B cell (primary cell): ENCODE data around the gene AUTS2. TPM values are rescaled to one million over a fixed set of nuclear protein-coding genes. Genes with fewer than 3 reads are reported as not detected.

Source experiments
- ATAC-seq: fragments of 200-7000 bp; cut with Tn5 transposase; one replicate; pipeline ENCODE4 v1.10.0; 2021; ENCODE audit warnings: low read depth, mild to moderate bottlenecking, moderate number of reproducible peaks, moderate library complexity
- CTCF ChIA-PET: fragments of 350-600 bp; sonication (Branson Sonifier 250); formaldehyde crosslinking; loops from one replicate; lab custom pipeline; 2021; ENCODE audit warnings: antibody characterized with exemption, inconsistent platforms; lab: Charles Lee
- POLR2A ChIA-PET: fragments of 350-600 bp; sonication (Branson Sonifier 250); formaldehyde crosslinking; loops from one replicate; lab custom pipeline; 2021; ENCODE audit warnings: antibody characterized with exemption; lab: Charles Lee
- DNase-seq: peaks from one replicate; pipeline ENCODE4 v3.0.0; 2013
- H2AFZ ChIP-seq: 2 replicates; pipeline ENCODE4 v1.6.1; 2012; ENCODE audit warnings: mild to moderate bottlenecking, low read depth, low read length; ENCODE audit not compliant: insufficient read depth, poor library complexity, severe bottlenecking
- H3K27ac ChIP-seq, 2 donors: 1 replicate in 1 of 2; 2 replicates in 1 of 2; pipeline ENCODE4 v1.5.1; 2012 to 2013; ENCODE audit warnings: low read length in 2 of 2, mild to moderate bottlenecking in 2 of 2, moderate library complexity in 1 of 2
- H3K27me3 ChIP-seq, 4 experiments: fragments of 200-600 bp in 1 of 4; sonication (generic) in 1 of 4; replicated peaks in 1 of 4; 1 replicate in 2 of 4; 2 replicates in 2 of 4; pipeline versions ENCODE4 v1.6.1 to v1.7.0; 2013 to 2016; ENCODE audit warnings: low read length in 3 of 4, mild to moderate bottlenecking in 2 of 4, mixed read lengths in 1 of 4, moderate library complexity in 1 of 4; ENCODE audit not compliant: insufficient read depth in 4 of 4, control insufficient read depth in 3 of 4; ENCODE audit errors: control extremely low read depth in 1 of 4
- H3K36me3 ChIP-seq, 2 experiments: replicated peaks in 1 of 2; 1 replicate in 1 of 2; 2 replicates in 1 of 2; pipeline versions ENCODE4 v1.6.1 to v1.7.1; 2013; ENCODE audit warnings: low read length in 1 of 2; ENCODE audit not compliant: insufficient read depth in 2 of 2, control insufficient read depth in 1 of 2; ENCODE audit errors: control extremely low read depth in 1 of 2, extremely low read depth in 1 of 2
- H3K4me1 ChIP-seq, 2 donors: fragments of 200-600 bp in 1 of 2; sonication (generic) in 1 of 2; 1 replicate in 1 of 2; 2 replicates in 1 of 2; pipeline versions ENCODE4 v1.5.1 to v1.6.1; 2013 to 2017; ENCODE audit warnings: low read length in 2 of 2; ENCODE audit not compliant: control insufficient read depth in 2 of 2, insufficient read depth in 2 of 2
- H3K4me2 ChIP-seq: replicated peaks from 2 replicates; pipeline ENCODE3; 2012; ENCODE audit warnings: mild to moderate bottlenecking, low read depth, low read length; ENCODE audit not compliant: poor library complexity, severe bottlenecking
- H3K4me3 ChIP-seq, 5 experiments: fragments of 200-600 bp in 1 of 5; sonication (generic) in 1 of 5; 1 replicate in 3 of 5; 2 replicates in 2 of 5; pipeline versions ENCODE4 v1.5.1 to v1.7.0; 2011 to 2016; ENCODE audit warnings: low read length in 4 of 5, mild to moderate bottlenecking in 4 of 5, low read depth in 2 of 5, control low read depth in 1 of 5, moderate library complexity in 1 of 5; ENCODE audit not compliant: insufficient read depth in 1 of 5; ENCODE audit errors: control extremely low read depth in 1 of 5, extremely low read depth in 1 of 5
- H3K79me2 ChIP-seq: fragments of 200-600 bp; sonication (generic); one replicate; pipeline ENCODE4 v1.6.0; 2016; ENCODE audit warnings: low read length; ENCODE audit not compliant: control insufficient read depth, insufficient read depth
- H3K9ac ChIP-seq: fragments of 200-600 bp; sonication (generic); 2 replicates; pipeline ENCODE4 v1.6.1; 2017; ENCODE audit warnings: mild to moderate bottlenecking, low read length, moderate library complexity
- H3K9me3 ChIP-seq, 3 donors: one replicate each; pipeline versions ENCODE4 v1.6.1 to v1.7.1; 2013; ENCODE audit warnings: low read length in 2 of 3; ENCODE audit not compliant: control insufficient read depth in 2 of 3, insufficient read depth in 1 of 3; ENCODE audit errors: control extremely low read depth in 1 of 3
- H4K20me1 ChIP-seq: 2 replicates; pipeline ENCODE4 v1.6.0; 2012; ENCODE audit warnings: mild to moderate bottlenecking, low read length; ENCODE audit not compliant: insufficient read depth, control insufficient read depth, poor library complexity, severe bottlenecking
- H3K27ac Mint-ChIP-seq: one replicate; pipeline ENCODE4 v1.8.0; 2021; ENCODE audit warnings: mixed read lengths
- H3K27me3 Mint-ChIP-seq: one replicate; pipeline ENCODE4 v1.8.0; 2021; ENCODE audit warnings: mixed read lengths
- H3K4me1 Mint-ChIP-seq: one replicate; pipeline ENCODE4 v1.8.0; 2021; ENCODE audit warnings: mixed read lengths
- H3K4me3 Mint-ChIP-seq: one replicate; pipeline ENCODE4 v1.8.0; 2021; ENCODE audit warnings: mixed read lengths
- H3K9me3 Mint-ChIP-seq: one replicate; pipeline ENCODE4 v1.8.0; 2022; ENCODE audit warnings: mixed read lengths; ENCODE audit not compliant: insufficient read depth
- CTCF ChIP-seq: fragments of 200-600 bp; IDR thresholded peaks from one replicate; pipeline ENCODE4 v1.8.0; 2022; ENCODE audit warnings: antibody characterized with exemption, mild to moderate bottlenecking
- EZH2 ChIP-seq: IDR thresholded peaks from 2 replicates; pipeline ENCODE4 v1.6.1; 2012; ENCODE audit warnings: borderline replicate concordance, low read depth, mild to moderate bottlenecking, moderate library complexity, low read length; ENCODE audit not compliant: insufficient read depth, poor library complexity, severe bottlenecking
- WGBS: methylation state at CpG from one replicate; pipeline ENCODE4 v1.1.5; 2013; ENCODE audit warnings: missing lambda C conversion rate; ENCODE audit not compliant: insufficient coverage; 5-methylcytosine and 5-hydroxymethylcytosine counted together
- intact Hi-C: fragments of 100-400 bp; cut with micrococcal nuclease; formaldehyde crosslinking; loops from one replicate; pipeline ENCODE4 v1.10.0; 2022
- polyA plus RNA-seq: library from polyadenylated mRNA; depleted of rRNA; stranded (reverse); fragments of >200 nt; gene quantifications from 2 replicates; pipeline ENCODE4 v1.2.3, GENCODE V29; 2012
- total RNA-seq, 2 donors: library from RNA; stranded (reverse); fragments of 120-200 nt in 1 of 2; gene quantifications; 1 replicate in 1 of 2; 2 replicates in 1 of 2; pipeline versions ENCODE4 v1.2.3 to v1.2.4, GENCODE V29; 2013 to 2022

The AUTS2 gene
- total and polyA plus RNA-seq, 2 donors (not counting 1 experiment from before 2014, with no cell fraction given) = 22.3 to 35.0 TPM

DNA sequence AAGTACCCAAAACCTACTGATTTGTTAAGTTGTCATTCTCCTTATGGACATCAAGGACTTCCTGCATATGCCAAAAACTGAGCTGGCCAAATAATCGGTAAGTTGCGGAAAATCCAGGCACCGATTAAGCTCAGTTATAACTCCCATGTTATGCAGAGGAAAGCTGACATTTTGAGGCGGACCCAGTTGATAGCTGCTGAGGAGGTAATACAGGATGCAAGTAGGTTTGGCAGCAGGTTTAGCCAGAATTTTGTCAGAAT is 808.6 kb downstream of the AUTS2 start:
- H3K9me3 Mint-ChIP-seq = no peaks in the 10 kb centered on the region
- H3K4me1 Mint-ChIP-seq = peaks cover 58% of the 10 kb centered on the region
- peak overlapping the region; percentile 37 for H3K27ac Mint-ChIP-seq
- Histone ChIP-seq H3K9ac (peak overlapping the region; percentile 24), H3K4me1 (peaks cover 49 to 54% of the 10 kb centered on the region in 2 donors), H3K36me3 (no peaks in the 10 kb centered on the region), H2AFZ (no peak overlapping the region), H3K9me3 (no peaks in the 10 kb centered on the region), H3K79me2 (no peaks in the 10 kb centered on the region), H3K4me3 (peak overlapping the region in 1 of 5 experiments; percentile 5), H3K27ac (no peak overlapping the region), H3K27me3 (no peaks in the 10 kb centered on the region), H4K20me1 (no peaks in the 10 kb centered on the region), H3K4me2 (peak overlapping the region; percentile 54)
- no peaks in the 10 kb centered on the region for H3K27me3 Mint-ChIP-seq
- H3K4me3 Mint-ChIP-seq = peak overlapping the region; percentile 48
- ChIA-PET CTCF (no interaction called here), POLR2A (no interaction called here)
- intact Hi-C loops = no loop called here
- TF ChIP-seq CTCF = no peak
- TF ChIP-seq EZH2 = no peak
- WGBS = no CpG with 5 or more reads among the region's 4 CpGs
- ATAC-seq (no peak), DNase-seq (no peak)

GRCh38 chr7:70408477-70408876 is 810.2 kb downstream of the AUTS2 start:
- ChIA-PET CTCF (interaction anchor here (0.7 kb wide), 1 partner anchor 140 kb away, joined by 3 read pairs; no protein-coding TSS in a partner anchor), POLR2A (no interaction called here)
- TF ChIP-seq CTCF = no peak
- TF ChIP-seq EZH2 = no peak
- Histone ChIP-seq H4K20me1 (no peaks in the 10 kb centered on the region), H3K36me3 (no peaks in the 10 kb centered on the region), H2AFZ (no peak overlapping the region), H3K4me1 (peaks cover 49 to 54% of the 10 kb centered on the region in 2 donors), H3K27ac (no peak overlapping the region), H3K4me2 (peak overlapping the region; percentile 57), H3K27me3 (no peaks in the 10 kb centered on the region), H3K4me3 (peak overlapping the region in 1 of 5 experiments; percentile 2), H3K79me2 (no peaks in the 10 kb centered on the region), H3K9me3 (no peaks in the 10 kb centered on the region), H3K9ac (peak overlapping the region; percentile 1)
- H3K4me3 Mint-ChIP-seq = peak overlapping the region; percentile 50
- WGBS = no CpG with 5 or more reads among the region's 2 CpGs
- H3K4me1 Mint-ChIP-seq = peaks cover 58% of the 10 kb centered on the region
- DNase-seq = peak; percentile 25
- intact Hi-C loops = no loop called here
- H3K27me3 Mint-ChIP-seq = no peaks in the 10 kb centered on the region
- ATAC-seq = peak; percentile 20
- H3K27ac Mint-ChIP-seq = peak overlapping the region; percentile 42
- no peaks in the 10 kb centered on the region for H3K9me3 Mint-ChIP-seq
